Measurements from ENCODE around the gene KCNQ1.

Gene KCNQ1

DNA sequence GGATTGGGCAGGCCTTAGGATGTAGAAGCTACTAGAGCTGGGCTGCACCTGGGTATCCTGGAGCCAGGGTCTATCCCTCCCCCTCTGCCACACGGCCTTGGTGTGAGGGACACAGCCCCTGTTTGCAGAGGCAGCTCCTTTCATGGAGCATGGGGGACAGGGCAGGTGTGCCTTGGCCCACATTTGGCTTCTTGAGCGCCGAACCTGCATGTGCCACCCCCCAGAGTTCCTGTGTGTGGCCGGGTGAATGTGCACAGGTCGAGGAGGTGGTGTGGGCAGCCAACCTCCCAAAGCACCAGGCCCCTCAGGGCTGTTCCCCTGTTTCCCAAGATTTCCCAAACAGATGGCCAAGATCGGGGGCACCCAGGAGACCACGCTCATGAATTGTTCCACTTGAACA is 262.9 kb downstream of the KCNQ1 start:
- no peaks in the 10 kb centered on the region for H3K36me3 ChIP-seq (ENCODE audit: control insufficient read depth in 2 of 2, insufficient read depth in 2 of 2, low read length in 2 of 2)

DNA sequence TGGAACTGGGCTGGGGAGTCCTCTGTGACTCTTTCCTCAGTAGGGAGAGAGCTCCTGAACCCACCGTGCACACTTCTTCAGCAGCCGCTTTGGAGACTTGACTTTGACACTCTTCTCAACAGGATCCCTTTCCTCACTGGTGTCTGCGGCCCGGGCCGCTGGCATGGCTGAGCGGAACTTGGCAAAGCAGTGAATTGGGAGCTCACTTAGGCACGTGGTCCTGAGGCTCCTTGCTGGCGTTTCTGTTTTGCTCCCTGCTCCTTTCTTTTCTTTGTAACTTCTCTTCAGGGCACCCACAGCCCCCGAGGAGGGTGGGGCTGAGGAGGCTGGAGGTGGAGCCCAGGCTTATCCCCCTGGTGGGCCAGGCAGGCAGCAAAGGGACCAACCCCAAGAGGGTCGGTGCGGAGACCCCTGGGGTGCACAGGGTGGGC is 263.4 kb downstream of the KCNQ1 start:
- no peak overlapping the region for H3K9ac ChIP-seq (ENCODE audit: low read depth in 1 of 2, low read length in 2 of 2)

More for the DNA sequence above, 262.9 kb downstream of the KCNQ1 start:
- H3K4me3 ChIP-seq (ENCODE audit: low read length in 2 of 2): no peak overlapping the region
- H3K4me1 ChIP-seq (ENCODE audit: control insufficient read depth in 2 of 2, insufficient read depth in 2 of 2, low read length in 2 of 2): no peaks in the 10 kb centered on the region
- H3K27ac ChIP-seq (ENCODE audit: low read depth in 2 of 2, low read length in 2 of 2): no peak overlapping the region
- no peaks in the 10 kb centered on the region for H3K9me3 ChIP-seq (ENCODE audit: control insufficient read depth in 2 of 2, low read length in 2 of 2)
- no peak overlapping the region for H3K9ac ChIP-seq (ENCODE audit: low read depth in 1 of 2, low read length in 2 of 2)
- H3K27me3 ChIP-seq (ENCODE audit: control insufficient read depth in 2 of 2, insufficient read depth in 2 of 2, low read length in 2 of 2): no peaks in the 10 kb centered on the region

DNA sequence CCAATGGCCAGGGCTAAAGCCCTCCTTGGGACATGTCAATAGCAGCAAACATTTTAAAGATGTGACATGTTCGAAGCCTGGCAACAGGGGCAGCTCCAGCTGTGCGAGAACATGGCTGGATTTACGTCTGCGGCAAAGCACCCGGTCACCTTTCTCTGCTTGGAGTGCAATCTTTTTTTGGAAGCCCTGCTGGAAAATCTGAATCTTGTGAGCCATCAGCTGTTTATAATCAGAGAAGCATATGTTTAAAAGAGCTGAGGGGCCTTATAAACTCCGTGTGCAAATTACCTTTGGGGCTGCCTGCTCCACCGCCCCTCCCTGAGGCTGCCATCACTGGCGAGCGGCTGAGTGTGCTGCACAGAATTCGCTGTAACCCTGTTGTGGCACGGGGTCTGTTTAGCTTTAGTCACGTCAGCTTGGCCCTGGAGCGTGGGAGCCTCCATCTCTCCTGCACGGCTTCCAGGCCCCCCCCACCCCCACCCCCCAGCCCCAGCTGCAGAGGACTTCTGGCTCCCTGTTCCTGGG is 264.0 kb downstream of the KCNQ1 start:
- Histone ChIP-seq H3K9ac (ENCODE audit: low read depth in 1 of 2, low read length in 2 of 2) (no peak overlapping the region), H3K4me1 (ENCODE audit: control insufficient read depth in 2 of 2, insufficient read depth in 2 of 2, low read length in 2 of 2) (no peaks in the 10 kb centered on the region), H3K9me3 (ENCODE audit: control insufficient read depth in 2 of 2, low read length in 2 of 2) (no peaks in the 10 kb centered on the region), H3K27me3 (ENCODE audit: control insufficient read depth in 2 of 2, insufficient read depth in 2 of 2, low read length in 2 of 2) (no peaks in the 10 kb centered on the region), H3K36me3 (ENCODE audit: control insufficient read depth in 2 of 2, insufficient read depth in 2 of 2, low read length in 2 of 2) (no peaks in the 10 kb centered on the region), H3K4me3 (ENCODE audit: low read length in 2 of 2) (no peak overlapping the region), H3K27ac (ENCODE audit: low read depth in 2 of 2, low read length in 2 of 2) (peak overlapping the region in 1 of 2 donors; percentile 16)

More for the DNA sequence above, 263.4 kb downstream of the KCNQ1 start:
- H3K27me3 ChIP-seq (ENCODE audit: control insufficient read depth in 2 of 2, insufficient read depth in 2 of 2, low read length in 2 of 2): no peaks in the 10 kb centered on the region
- H3K4me3 ChIP-seq (ENCODE audit: low read length in 2 of 2): no peak overlapping the region
- no peaks in the 10 kb centered on the region for H3K36me3 ChIP-seq (ENCODE audit: control insufficient read depth in 2 of 2, insufficient read depth in 2 of 2, low read length in 2 of 2)
- no peaks in the 10 kb centered on the region for H3K9me3 ChIP-seq (ENCODE audit: control insufficient read depth in 2 of 2, low read length in 2 of 2)
- no peaks in the 10 kb centered on the region for H3K4me1 ChIP-seq (ENCODE audit: control insufficient read depth in 2 of 2, insufficient read depth in 2 of 2, low read length in 2 of 2)
- H3K27ac ChIP-seq (ENCODE audit: low read depth in 2 of 2, low read length in 2 of 2): peak overlapping the region in 1 of 2 donors; percentile 16

DNA sequence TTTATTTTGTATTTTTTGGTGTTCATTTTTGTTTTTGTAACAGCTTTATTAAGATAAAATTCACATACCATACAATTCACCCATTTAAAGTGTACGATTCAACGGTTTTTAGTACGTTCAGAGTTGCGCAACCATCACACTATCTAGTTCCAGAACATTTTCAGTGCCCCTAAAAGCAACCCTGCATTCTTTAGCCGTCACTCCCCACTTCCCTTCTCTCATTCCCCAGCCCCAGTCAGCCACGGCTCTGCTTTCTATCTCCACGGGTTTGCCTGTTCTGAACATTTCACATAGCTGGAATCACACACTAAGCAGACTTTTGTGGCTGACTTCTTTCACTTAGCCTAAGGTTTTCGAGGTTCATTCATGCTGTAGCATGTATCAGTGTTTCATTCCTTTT is 264.6 kb downstream of the KCNQ1 start:
- H3K4me3 ChIP-seq (ENCODE audit: low read length in 2 of 2): peak overlapping the region in 1 of 2 donors; percentile 17
- H3K27ac ChIP-seq (ENCODE audit: low read depth in 2 of 2, low read length in 2 of 2): no peak overlapping the region
- no peaks in the 10 kb centered on the region for H3K36me3 ChIP-seq (ENCODE audit: control insufficient read depth in 2 of 2, insufficient read depth in 2 of 2, low read length in 2 of 2)
- no peak overlapping the region for H3K9ac ChIP-seq (ENCODE audit: low read depth in 1 of 2, low read length in 2 of 2)
- H3K9me3 ChIP-seq (ENCODE audit: control insufficient read depth in 2 of 2, low read length in 2 of 2): no peaks in the 10 kb centered on the region
- no peaks in the 10 kb centered on the region for H3K27me3 ChIP-seq (ENCODE audit: control insufficient read depth in 2 of 2, insufficient read depth in 2 of 2, low read length in 2 of 2)
- H3K4me1 ChIP-seq (ENCODE audit: control insufficient read depth in 2 of 2, insufficient read depth in 2 of 2, low read length in 2 of 2): no peaks in the 10 kb centered on the region

DNA sequence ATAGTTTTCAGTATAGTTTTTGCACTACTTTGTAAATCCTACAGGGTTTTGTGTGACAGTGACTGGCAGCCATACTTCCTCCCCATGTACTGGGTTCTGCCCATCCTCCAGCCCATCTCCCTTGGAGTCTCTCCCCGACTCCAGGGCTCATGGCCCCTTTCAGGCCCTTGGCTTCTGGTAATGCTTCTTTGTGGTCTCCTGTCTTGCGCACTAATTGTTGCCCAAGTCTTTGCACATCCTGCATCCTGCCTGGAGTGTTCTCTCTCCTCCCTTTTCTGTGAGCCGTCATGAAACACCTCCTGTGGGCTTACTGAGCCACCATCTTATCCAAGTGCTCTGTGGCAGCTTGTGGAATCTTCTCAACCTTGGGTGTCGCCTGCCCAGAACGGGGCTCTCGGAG is 266.4 kb downstream of the KCNQ1 start:
- no peaks in the 10 kb centered on the region for H3K9me3 ChIP-seq (ENCODE audit: control insufficient read depth in 2 of 2, low read length in 2 of 2)
- H3K27me3 ChIP-seq (ENCODE audit: control insufficient read depth in 2 of 2, insufficient read depth in 2 of 2, low read length in 2 of 2): no peaks in the 10 kb centered on the region
- no peak overlapping the region for H3K9ac ChIP-seq (ENCODE audit: low read depth in 1 of 2, low read length in 2 of 2)
- no peak overlapping the region for H3K27ac ChIP-seq (ENCODE audit: low read depth in 2 of 2, low read length in 2 of 2)
- H3K4me1 ChIP-seq (ENCODE audit: control insufficient read depth in 2 of 2, insufficient read depth in 2 of 2, low read length in 2 of 2): no peaks in the 10 kb centered on the region
- no peaks in the 10 kb centered on the region for H3K36me3 ChIP-seq (ENCODE audit: control insufficient read depth in 2 of 2, insufficient read depth in 2 of 2, low read length in 2 of 2)
- H3K4me3 ChIP-seq (ENCODE audit: low read length in 2 of 2): no peak overlapping the region

DNA sequence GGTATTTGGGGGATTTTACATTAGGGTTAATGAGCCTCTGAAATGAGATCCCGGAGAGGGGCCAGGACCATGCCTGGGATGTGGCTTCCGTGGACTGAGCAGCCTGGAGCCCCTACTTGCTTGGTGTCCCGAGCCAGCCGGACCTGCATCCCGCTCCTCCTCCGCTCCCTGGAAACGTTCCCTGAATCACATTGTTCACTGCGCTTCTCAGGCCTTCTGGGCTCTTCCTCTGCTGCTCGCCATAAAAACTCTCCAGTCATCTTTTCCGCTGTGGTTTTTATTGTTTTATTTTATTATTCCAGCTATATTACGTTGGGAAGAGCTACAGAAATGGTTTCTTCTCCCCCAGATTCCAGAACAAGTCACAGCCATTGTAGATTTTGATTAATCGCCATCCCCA is 268.3 kb downstream of the KCNQ1 start:
- no peak overlapping the region for H3K9ac ChIP-seq (ENCODE audit: low read depth in 1 of 2, low read length in 2 of 2)
- no peaks in the 10 kb centered on the region for H3K36me3 ChIP-seq (ENCODE audit: control insufficient read depth in 2 of 2, insufficient read depth in 2 of 2, low read length in 2 of 2)
- no peak overlapping the region for H3K27ac ChIP-seq (ENCODE audit: low read depth in 2 of 2, low read length in 2 of 2)
- no peak overlapping the region for H3K4me3 ChIP-seq (ENCODE audit: low read length in 2 of 2)
- no peaks in the 10 kb centered on the region for H3K4me1 ChIP-seq (ENCODE audit: control insufficient read depth in 2 of 2, insufficient read depth in 2 of 2, low read length in 2 of 2)
- no peaks in the 10 kb centered on the region for H3K27me3 ChIP-seq (ENCODE audit: control insufficient read depth in 2 of 2, insufficient read depth in 2 of 2, low read length in 2 of 2)
- no peaks in the 10 kb centered on the region for H3K9me3 ChIP-seq (ENCODE audit: control insufficient read depth in 2 of 2, low read length in 2 of 2)

DNA sequence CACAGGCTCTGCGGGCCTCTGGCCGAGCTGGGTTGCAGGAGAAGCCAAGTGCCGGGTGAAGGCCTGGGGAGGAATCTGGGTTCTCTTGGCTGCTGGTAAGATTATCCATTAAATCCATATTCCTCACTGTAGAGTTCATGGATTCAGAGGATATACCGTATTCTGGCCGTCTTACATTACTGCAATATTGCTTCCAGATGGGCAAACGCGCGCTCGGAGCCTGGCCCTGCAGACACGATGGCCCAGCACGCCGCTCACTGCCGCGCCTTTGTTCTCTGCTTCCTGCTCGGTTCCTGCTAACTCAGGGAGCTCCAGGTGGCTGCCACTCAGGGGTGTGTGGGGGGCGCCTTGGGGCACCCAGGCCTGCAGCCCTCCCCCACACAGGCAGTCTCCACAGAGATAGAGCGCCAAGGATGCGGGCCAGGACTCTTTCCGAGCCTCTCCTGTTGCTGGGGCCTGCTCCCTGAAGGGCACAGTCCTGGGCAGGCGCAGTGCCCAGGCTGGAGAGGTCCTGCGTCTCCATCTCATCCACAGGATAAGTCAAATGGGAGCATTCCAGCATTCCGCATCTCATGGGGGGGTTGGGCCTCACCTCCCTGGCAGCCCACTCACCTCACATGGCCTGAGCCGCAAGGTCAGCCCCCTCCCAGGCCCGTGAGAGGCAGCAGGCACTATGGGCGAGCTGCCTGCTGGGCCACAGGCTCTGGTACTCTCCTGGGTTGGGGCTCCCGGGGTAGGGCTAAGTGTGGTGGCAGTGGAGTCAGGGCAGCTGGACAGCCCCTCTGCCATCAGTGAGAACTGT is 269.1 kb downstream of the KCNQ1 start:
- no peaks in the 10 kb centered on the region for H3K4me1 ChIP-seq (ENCODE audit: control insufficient read depth in 2 of 2, insufficient read depth in 2 of 2, low read length in 2 of 2)
- no peaks in the 10 kb centered on the region for H3K36me3 ChIP-seq (ENCODE audit: control insufficient read depth in 2 of 2, insufficient read depth in 2 of 2, low read length in 2 of 2)
- H3K9ac ChIP-seq (ENCODE audit: low read depth in 1 of 2, low read length in 2 of 2): no peak overlapping the region
- no peak overlapping the region for H3K4me3 ChIP-seq (ENCODE audit: low read length in 2 of 2)
- H3K27ac ChIP-seq (ENCODE audit: low read depth in 2 of 2, low read length in 2 of 2): no peak overlapping the region
- no peaks in the 10 kb centered on the region for H3K9me3 ChIP-seq (ENCODE audit: control insufficient read depth in 2 of 2, low read length in 2 of 2)
- H3K27me3 ChIP-seq (ENCODE audit: control insufficient read depth in 2 of 2, insufficient read depth in 2 of 2, low read length in 2 of 2): no peaks in the 10 kb centered on the region

DNA sequence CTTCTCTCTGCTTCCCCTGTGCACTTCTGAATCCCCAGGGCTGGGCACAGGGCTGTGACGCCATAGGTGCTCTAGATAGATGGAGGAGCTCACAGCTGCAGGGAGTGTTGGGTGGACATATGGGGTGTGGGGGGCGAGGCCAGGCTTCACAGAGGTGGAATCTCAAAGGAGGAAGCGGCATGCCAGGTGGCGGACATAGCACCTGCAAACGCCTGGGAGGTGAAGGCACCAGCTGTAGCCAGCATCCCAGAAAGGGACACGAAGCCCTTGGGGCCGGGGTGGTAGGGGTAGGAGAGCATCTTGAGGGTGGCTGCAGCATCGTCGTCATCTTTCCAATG is 269.6 kb downstream of the KCNQ1 start:
- no peak overlapping the region for H3K9ac ChIP-seq (ENCODE audit: low read depth in 1 of 2, low read length in 2 of 2)
- H3K9me3 ChIP-seq (ENCODE audit: control insufficient read depth in 2 of 2, low read length in 2 of 2): no peaks in the 10 kb centered on the region
- H3K36me3 ChIP-seq (ENCODE audit: control insufficient read depth in 2 of 2, insufficient read depth in 2 of 2, low read length in 2 of 2): no peaks in the 10 kb centered on the region
- no peak overlapping the region for H3K4me3 ChIP-seq (ENCODE audit: low read length in 2 of 2)
- H3K27me3 ChIP-seq (ENCODE audit: control insufficient read depth in 2 of 2, insufficient read depth in 2 of 2, low read length in 2 of 2): no peaks in the 10 kb centered on the region
- H3K27ac ChIP-seq (ENCODE audit: low read depth in 2 of 2, low read length in 2 of 2): no peak overlapping the region
- H3K4me1 ChIP-seq (ENCODE audit: control insufficient read depth in 2 of 2, insufficient read depth in 2 of 2, low read length in 2 of 2): no peaks in the 10 kb centered on the region

DNA sequence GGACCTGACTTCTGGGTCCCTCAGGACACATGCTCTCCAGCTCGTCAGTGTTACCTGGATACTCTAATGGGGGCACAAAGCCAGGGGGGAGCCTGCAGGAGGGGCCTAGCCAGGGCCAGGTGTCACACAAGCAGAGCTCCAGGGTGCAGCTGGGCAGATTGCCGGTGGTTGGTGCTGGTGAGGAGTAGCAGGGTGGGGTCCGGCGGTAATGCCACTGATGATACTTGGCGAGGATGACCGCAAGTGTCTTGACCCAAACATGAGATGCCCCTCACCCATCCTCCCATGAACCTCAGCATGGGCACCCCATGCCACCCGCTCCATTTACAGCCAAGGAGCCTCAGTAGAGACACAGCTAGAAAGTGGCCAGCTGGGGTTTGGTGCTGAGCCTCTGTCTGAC is 270.1 kb downstream of the KCNQ1 start:
- Histone ChIP-seq H3K4me1 (ENCODE audit: control insufficient read depth in 2 of 2, insufficient read depth in 2 of 2, low read length in 2 of 2) (no peaks in the 10 kb centered on the region), H3K9ac (ENCODE audit: low read depth in 1 of 2, low read length in 2 of 2) (no peak overlapping the region), H3K9me3 (ENCODE audit: control insufficient read depth in 2 of 2, low read length in 2 of 2) (no peaks in the 10 kb centered on the region), H3K27me3 (ENCODE audit: control insufficient read depth in 2 of 2, insufficient read depth in 2 of 2, low read length in 2 of 2) (no peaks in the 10 kb centered on the region), H3K36me3 (ENCODE audit: control insufficient read depth in 2 of 2, insufficient read depth in 2 of 2, low read length in 2 of 2) (no peaks in the 10 kb centered on the region), H3K27ac (ENCODE audit: low read depth in 2 of 2, low read length in 2 of 2) (no peak overlapping the region), H3K4me3 (ENCODE audit: low read length in 2 of 2) (no peak overlapping the region)

DNA sequence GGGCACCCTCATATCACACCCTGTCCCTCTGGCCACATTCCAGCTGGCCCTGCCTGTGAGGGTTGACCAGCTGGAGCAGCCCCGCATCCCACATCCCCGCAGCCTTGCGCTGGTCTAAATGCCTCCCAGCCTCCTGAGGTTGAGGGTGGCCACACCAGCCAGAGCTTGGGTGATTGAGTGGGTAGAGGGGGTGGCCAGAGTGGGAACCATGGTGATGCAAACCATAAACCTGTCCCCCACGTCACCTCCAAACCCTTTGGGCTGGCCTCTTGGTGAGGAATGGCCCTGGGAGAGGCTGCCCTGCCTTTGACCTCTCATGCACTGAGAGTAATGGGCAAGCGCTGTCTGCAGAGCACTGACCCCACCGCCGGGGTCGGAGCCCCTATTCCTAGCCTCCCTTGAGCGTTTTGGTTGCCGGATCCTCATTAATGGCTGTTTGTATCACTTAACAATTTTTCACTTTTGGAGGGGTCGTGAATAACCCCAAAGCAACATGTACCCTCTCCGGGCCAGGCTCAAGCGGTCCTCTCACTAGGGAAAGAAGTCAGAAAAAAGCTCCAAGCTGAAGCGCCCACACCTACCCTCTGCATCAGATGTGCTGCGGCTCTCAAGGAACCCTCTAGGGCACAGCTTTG is 271.0 kb downstream of the KCNQ1 start:
- Histone ChIP-seq H3K27ac (ENCODE audit: low read depth in 2 of 2, low read length in 2 of 2) (no peak overlapping the region), H3K9me3 (ENCODE audit: control insufficient read depth in 2 of 2, low read length in 2 of 2) (no peaks in the 10 kb centered on the region), H3K4me1 (ENCODE audit: control insufficient read depth in 2 of 2, insufficient read depth in 2 of 2, low read length in 2 of 2) (no peaks in the 10 kb centered on the region), H3K9ac (ENCODE audit: low read depth in 1 of 2, low read length in 2 of 2) (no peak overlapping the region), H3K36me3 (ENCODE audit: control insufficient read depth in 2 of 2, insufficient read depth in 2 of 2, low read length in 2 of 2) (no peaks in the 10 kb centered on the region), H3K4me3 (ENCODE audit: low read length in 2 of 2) (no peak overlapping the region), H3K27me3 (ENCODE audit: control insufficient read depth in 2 of 2, insufficient read depth in 2 of 2, low read length in 2 of 2) (no peaks in the 10 kb centered on the region)

All from mucosa of rectum (tissue), 2 donors.